ENCODE data around the gene MMP24.

Gene MMP24

DNA sequence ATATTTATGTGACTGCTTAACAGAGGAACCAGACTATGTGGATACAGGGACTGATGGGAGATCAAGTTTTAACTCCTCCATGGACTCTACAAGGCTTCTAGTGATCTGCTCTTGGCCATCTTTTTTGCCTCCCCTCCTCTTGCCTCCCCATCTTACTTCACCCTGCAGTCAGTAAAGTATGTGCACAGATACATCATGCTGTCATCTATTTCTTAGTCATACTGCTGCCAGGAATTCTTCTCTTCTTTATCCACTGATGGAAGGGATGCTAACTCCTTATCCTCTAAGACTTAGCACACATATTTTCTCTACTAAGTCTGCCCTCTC, 93.3 kb downstream of the MMP24 start:
- DNase-seq (ENCODE audit: low read depth) = peak; percentile 67
- TF ChIP-seq, protein P1, sequence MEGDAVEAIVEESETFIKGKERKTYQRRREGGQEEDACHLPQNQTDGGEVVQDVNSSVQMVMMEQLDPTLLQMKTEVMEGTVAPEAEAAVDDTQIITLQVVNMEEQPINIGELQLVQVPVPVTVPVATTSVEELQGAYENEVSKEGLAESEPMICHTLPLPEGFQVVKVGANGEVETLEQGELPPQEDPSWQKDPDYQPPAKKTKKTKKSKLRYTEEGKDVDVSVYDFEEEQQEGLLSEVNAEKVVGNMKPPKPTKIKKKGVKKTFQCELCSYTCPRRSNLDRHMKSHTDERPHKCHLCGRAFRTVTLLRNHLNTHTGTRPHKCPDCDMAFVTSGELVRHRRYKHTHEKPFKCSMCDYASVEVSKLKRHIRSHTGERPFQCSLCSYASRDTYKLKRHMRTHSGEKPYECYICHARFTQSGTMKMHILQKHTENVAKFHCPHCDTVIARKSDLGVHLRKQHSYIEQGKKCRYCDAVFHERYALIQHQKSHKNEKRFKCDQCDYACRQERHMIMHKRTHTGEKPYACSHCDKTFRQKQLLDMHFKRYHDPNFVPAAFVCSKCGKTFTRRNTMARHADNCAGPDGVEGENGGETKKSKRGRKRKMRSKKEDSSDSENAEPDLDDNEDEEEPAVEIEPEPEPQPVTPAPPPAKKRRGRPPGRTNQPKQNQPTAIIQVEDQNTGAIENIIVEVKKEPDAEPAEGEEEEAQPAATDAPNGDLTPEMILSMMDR (conservative IDR thresholded peaks at IDR 0.05; ENCODE audit: control insufficient read depth, insufficient read depth, low read depth, low read length) = no peak
- H3K4me3 ChIP-seq (ENCODE audit: control insufficient read depth, low read depth, low read length) = no peak overlapping the region

GRCh38 chr20:35320396-35321126, 94.1 kb downstream of the MMP24 start:
- TF ChIP-seq, protein P1 (conservative IDR thresholded peaks at IDR 0.05; ENCODE audit: control insufficient read depth, insufficient read depth, low read depth, low read length) = no peak
- DNase-seq (ENCODE audit: low read depth) = peak; percentile 83
- H3K4me3 ChIP-seq (ENCODE audit: control insufficient read depth, low read depth, low read length) = no peak overlapping the region

GRCh38 chr20:35325401-35325800, 98.9 kb downstream of the MMP24 start:
- H3K4me3 ChIP-seq (ENCODE audit: control insufficient read depth, low read depth, low read length) = no peak overlapping the region
- TF ChIP-seq, protein P1 (conservative IDR thresholded peaks at IDR 0.05; ENCODE audit: control insufficient read depth, insufficient read depth, low read depth, low read length) = no peak
- no peak for DNase-seq (ENCODE audit: low read depth)

DNA sequence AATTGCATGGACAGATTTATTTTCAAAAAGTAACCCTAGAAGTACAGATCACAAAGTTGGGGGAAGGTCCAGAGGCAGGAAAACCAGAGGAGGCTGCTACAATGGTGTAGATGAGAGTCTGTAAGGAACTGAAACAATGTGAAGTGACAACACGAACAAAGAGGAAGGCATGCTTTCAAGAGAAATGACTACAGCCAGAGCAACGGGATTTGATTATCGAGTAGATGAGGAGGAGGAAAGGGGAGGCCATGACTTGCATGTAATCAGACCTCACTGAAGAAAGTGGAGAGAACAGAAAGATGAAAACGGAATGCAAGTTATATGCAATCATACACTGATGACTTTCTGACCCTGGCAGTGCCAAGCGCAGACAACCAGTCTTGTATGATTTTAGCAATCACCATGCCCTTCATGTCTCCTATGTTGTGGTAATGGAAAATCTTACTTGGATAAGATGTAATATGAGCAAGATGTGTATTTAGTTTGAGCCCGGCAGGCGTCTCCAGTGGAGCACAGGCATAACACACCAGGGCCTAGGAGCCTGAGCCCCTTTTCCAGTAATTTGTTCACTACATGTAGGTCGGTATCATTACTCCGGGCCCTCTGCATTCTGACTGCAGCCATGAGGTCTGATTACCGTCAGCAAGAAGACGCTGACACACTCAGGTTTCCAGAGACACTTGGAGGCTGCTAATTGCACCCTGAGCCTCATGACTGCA, 99.7 kb downstream of the MMP24 start:
- TF ChIP-seq, protein P1 (conservative IDR thresholded peaks at IDR 0.05; ENCODE audit: control insufficient read depth, insufficient read depth, low read depth, low read length) = no peak
- no peak for DNase-seq (ENCODE audit: low read depth)
- H3K4me3 ChIP-seq (ENCODE audit: control insufficient read depth, low read depth, low read length) = no peak overlapping the region
